GM19240 (cell line): ENCODE data around the gene ARHGAP26.

Source experiments
- DNase-seq: peaks from one replicate; pipeline ENCODE4 v3.0.0; 2011; ENCODE audit warnings: low spot score; ENCODE audit not compliant: insufficient read length

ARHGAP26 gene

DNA sequence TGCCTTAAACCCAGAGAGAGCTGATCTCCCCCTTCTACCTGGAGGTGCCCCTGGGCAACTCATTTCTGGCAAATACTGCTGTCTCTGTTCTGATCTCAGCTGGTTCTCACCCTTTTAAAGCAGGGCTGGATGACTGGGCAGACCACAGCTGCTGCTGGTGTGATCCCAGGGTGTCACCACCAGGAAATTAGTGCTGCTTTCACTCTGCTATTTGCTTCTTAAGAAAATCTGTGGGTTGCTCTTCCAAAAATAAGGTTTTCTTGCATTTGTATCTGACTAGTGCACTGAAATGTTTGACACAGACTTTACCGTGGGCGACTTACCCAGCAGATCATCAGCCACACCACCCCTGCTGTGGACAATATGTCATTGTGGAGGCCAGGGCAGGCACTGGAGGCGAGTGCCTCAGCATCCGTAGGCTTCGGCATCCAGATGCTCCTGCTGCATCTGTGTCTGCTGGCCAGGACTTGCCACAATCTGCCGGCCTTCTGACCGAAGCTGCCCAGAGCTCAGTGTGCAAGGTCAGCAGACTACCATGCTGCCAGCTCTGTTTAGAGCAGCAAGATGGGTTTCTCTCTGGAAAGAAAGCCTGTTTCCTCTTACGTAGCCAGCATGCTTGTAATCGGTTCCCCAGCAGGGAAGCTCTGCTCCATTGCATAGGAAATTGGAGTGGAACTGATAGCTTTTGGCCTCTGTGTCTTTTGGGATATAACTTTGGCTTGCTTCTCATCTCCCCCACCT lies 13.6 kb downstream of the ARHGAP26 start:
- no peak for DNase-seq

DNA sequence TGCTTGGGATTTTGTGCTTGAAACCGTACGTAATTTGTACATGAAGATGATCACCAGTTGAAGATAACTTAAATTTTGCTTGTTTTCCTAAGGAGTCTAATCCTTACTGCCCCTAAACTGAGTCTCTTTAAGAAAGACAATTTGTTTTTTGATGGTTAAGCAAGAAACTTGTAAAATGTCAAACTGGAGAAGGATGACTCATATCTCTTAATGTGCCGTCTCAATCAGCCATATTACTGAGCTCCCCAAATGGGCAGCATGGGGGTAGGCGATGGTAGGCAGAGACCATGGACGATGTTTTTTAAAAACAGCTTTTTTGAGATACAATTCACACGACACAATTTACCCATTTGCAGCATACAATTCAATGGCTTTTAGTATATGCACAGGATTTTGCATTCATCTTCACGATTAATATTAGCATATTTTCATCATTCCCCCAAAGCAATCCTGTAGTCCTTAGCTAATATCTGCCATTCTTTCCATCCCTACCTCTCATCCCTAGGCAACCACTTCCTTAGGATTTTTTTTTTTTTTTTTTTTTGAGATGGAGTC lies 14.3 kb downstream of the ARHGAP26 start:
- DNase-seq, result no peak

DNA sequence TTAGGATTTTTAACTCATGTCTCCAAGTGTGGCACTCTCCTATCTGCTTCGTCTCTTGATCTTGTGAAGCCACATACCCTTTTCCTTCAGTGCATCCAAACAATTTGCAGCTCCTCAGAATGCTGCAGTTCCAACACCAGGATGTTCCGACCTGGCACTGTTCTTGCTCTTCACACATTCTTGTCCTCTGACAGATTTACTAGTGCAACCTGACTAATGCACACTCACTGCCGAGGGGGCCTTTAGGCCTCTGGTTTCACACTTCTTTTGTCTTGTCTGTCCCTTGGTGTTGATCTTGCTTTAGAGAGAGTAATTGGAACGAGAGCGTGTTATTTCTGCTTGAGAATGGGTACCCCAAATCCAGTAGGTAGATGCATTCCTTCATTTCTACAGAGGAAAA lies 15.0 kb downstream of the ARHGAP26 start:
- DNase-seq, result no peak

- no peak for DNase-seq
Measured at GRCh38 chr5:142789206-142789605, 19.0 kb downstream of the ARHGAP26 start.

GRCh38 chr5:142792012-142792864 lies 22.1 kb downstream of the ARHGAP26 start:
- DNase-seq, result no peak

DNA sequence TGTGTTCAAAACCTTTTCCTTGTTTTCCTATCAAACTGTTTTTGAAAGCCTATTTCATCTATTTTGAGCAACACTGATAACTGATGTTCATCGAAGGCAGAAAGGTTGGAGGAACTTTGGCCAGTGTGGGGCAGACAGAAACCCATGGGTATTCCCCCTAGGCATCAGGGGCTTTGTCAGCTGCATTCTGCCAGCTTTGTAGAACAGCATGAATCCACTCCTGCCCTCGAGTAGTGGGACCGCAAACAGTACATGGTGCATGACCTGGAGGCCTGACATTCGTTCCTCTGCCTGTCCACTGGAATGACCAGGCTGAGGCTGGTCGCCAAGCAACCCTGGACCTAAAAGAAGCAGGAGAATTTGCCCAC lies 22.7 kb downstream of the ARHGAP26 start:
- DNase-seq, result no peak

- DNase-seq, result no peak
Measured at GRCh38 chr5:142794537-142794936, 24.4 kb downstream of the ARHGAP26 start.

GRCh38 chr5:142795251-142795650 lies 25.1 kb downstream of the ARHGAP26 start:
- DNase-seq, result no peak

GRCh38 chr5:142796492-142797109 lies 26.4 kb downstream of the ARHGAP26 start:
- DNase-seq, result no peak

GRCh38 chr5:142797420-142797819 lies 27.2 kb downstream of the ARHGAP26 start:
- no peak for DNase-seq

GRCh38 chr5:142798099-142798770 lies 28.1 kb downstream of the ARHGAP26 start:
- DNase-seq, result no peak

- no peak for DNase-seq
Measured at GRCh38 chr5:142800776-142801494, 30.8 kb downstream of the ARHGAP26 start.

DNA sequence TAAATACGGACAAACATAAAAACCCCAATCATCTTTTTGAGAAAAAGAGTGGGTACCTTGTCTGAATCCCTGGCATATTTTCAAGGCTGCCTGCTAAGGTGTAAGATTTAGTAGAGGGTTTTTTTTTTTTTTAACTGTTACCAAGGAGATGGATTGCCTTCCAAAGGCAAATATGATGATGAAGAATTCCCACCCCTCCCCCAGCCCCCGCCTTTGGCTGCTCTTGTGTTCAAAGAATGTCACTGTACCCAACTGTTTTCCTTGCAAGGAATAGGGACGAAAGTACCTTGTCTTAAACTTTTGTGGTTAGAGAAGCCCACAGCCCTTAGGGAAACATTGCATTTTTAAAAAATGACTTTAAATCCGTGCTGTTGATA lies 31.3 kb downstream of the ARHGAP26 start:
- DNase-seq, result no peak

DNA sequence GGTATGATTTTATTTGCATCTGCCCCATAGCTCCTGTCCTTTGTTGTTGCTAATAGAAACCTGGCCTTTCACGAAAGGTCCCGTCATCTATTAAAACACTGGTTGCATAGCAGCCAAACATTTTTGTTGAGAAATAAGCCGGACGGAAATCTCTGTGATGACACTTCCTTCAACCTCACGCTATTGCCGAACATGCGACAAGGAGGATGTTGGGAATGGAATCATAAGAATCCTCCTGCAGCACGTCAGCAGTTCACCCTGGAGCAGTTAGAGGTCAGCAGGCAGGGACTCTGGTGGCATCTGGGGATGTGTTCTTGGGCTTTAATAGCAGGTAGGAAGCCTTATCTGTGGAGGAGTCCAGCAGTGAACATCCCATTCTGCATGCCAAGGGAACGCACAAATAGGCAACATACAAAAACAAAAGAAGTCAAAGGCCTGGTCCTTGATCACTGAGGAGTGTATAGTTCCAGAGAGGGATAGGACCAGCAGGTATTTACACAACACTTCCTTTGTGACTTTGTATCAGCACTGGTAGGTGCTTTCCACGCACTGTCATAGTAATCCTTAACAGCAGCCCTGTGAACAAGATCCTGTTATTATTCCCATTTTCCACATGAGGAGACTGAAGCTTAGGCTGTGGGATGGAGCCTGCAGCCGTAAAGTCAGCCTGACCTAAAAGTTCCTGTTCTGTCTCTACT lies 33.4 kb downstream of the ARHGAP26 start:
- DNase-seq, result no peak

DNA sequence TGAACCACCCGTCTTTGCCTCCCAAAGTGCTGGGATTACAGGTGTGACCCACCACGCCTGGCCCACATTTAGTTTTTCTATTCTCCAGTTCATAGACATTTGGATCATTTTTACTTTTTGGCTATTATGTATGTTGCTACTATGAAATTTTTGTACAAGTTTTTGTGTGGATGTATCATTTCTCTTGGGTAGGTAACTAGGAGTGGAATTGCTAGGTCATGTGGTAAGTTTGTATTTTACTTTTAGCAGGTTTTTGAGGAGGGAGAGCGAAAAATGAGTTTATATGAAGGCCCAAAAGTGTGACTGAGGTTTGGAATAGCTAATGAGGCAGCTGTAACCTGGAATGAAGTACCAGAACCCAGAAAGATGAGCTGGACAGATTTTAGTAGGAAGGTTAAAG lies 35.2 kb downstream of the ARHGAP26 start:
- DNase-seq, result no peak

GRCh38 chr5:142806841-142807267 lies 36.7 kb downstream of the ARHGAP26 start:
- no peak for DNase-seq

- DNase-seq, result no peak
Measured at GRCh38 chr5:142807372-142807911, 37.3 kb downstream of the ARHGAP26 start.

- no peak for DNase-seq
Measured at GRCh38 chr5:142808878-142809598, 38.9 kb downstream of the ARHGAP26 start.

DNA sequence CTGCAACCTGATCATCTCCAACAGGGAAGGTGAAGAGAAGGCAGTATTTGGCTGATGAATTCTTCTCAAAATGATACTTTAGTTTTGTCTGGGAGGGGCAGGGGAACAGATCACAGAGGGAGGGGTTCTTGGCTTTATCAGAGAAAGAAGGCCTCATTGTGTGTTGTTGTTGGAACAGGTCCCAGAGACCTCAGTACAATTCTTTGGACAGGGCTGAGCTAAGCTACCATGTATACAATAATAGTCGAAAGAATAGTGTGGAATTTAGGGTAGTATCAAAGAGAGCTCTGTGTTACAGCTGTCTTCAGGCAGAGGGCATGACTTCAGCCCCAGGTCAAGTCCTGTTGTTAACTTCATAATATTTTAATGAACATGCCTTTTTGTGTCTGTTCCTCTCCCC lies 39.9 kb downstream of the ARHGAP26 start:
- no peak for DNase-seq
